SK-MEL-5 (cell line): ENCODE measurements around the gene FURIN. TPM values are rescaled to one million over a fixed set of nuclear protein-coding genes. Genes with fewer than 3 reads are reported as not detected.
A peak's percentile ranks its signal among the peaks of the same experiment; 100 is the strongest.
"Not testable (repeated sequence)": the region's sequence is repeated elsewhere in the genome, so short reads cannot be mapped to it uniquely, and the experiment has no call there.

ENCODE experiments used
- DNase-seq: peaks from one replicate; pipeline ENCODE4 v3.0.0-alpha.2; 2016; ENCODE audit warnings: low read depth, low spot score
- in situ Hi-C: cut with HindIII; loops from 2 replicates; pipeline ENCODE4 v1.10.0; 2016; ENCODE audit warnings: low sequenced_read_pairs, high pct_unique_total_duplicates, low pct_unique_long_range_greater_than_20kb
- total RNA-seq: library from RNA; depleted of rRNA; stranded (reverse); fragments of >200 nt; shearing (Covaris generic); gene quantifications from 2 replicates; pipeline ENCODE4 v1.2.3, GENCODE V29; 2014

Gene FURIN
- total RNA-seq, 1 experiment from 2014 or later, result 38.3 TPM

DNA sequence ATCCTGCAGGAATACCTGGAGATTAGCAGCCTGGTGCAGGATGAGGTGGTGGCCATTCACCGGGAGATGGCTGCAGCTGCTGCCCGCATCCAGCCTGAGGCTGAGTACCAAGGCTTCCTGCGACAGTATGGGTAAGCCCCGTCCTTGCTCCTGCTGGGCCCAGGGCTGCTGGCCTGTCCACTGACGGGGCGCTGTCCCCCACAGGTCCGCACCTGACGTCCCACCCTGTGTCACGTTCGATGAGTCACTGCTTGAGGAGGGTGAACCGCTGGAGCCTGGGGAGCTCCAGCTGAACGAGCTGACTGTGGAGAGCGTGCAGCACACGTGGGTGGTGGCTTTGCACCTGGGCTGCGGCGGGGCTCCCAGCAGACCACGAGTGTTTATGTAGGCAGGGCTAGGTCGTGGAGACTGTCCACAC is 20.9 kb downstream of the FURIN start:
- in situ Hi-C loops, result no loop called here
- no peak for DNase-seq

DNA sequence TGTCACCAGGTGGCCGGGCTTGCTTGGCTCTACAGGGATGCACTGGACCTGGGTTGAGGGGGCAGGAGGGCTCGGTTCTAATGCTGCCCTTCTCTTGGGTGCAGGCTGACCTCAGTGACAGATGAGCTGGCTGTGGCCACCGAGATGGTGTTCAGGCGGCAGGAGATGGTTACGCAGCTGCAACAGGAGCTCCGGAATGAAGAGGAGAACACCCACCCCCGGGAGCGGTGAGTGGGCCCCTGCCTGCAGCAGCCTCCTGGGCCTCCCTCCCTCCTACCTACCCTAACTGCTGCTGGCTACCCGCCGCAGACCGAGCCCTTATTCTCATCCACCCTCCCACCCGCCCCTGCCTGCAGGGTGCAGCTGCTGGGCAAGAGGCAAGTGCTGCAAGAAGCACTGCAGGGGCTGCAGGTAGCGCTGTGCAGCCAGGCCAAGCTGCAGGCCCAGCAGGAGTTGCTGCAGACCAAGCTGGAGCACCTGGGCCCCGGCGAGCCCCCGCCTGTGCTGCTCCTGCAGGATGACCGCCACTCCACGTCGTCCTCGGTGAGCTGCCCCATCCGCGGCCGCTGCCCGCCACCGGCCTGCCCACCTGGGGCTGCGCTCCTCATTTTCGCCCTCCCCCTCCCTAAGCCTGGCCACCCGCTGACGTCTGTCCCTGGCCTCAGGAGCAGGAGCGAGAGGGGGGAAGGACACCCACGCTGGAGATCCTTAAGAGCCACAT is 21.5 kb downstream of the FURIN start:
- in situ Hi-C loops, result no loop called here
- DNase-seq, result no peak

DNA sequence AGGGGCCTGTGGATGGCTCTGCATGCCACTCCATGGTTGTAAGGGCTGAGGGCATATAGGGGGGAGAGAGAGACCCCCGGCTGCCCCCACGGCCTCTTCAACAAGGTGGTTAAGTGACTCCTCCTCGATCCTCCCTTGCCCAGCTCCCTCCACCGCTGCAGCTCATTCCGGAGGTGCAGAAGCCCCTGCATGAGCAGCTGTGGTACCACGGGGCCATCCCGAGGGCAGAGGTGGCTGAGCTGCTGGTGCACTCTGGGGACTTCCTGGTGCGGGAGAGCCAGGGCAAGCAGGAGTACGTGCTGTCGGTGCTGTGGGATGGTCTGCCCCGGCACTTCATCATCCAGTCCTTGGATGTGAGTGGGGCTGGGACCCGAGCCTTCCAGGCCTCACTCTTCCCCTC is 22.5 kb downstream of the FURIN start:
- in situ Hi-C loops, result no loop called here
- no peak for DNase-seq

DNA sequence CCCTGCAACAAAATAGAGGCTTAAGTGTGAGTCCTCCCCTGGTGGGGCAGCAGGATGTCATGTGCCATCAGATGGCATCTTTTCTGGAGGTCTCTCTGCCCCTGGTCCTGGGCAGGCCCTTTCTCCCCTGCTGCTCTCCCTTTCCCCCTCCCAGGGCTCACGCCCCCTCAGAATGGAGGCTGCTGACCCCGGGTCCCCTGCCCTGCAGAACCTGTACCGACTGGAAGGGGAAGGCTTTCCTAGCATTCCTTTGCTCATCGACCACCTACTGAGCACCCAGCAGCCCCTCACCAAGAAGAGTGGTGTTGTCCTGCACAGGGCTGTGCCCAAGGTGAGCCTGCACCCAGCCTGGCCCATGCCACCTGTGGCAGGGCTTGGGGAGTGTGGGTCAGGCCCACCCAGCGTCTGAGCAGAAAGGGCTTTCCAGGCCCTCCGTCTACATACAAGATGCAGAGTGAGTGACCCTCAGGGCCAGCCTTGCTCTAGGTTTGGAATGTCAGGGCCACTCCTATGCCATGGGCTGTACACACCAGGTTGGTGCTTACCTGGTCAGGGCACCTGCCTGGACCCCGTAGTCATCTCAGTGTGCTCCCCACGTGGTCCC is 23.1 kb downstream of the FURIN start:
- in situ Hi-C loops, result no loop called here
- DNase-seq, result no peak

DNA sequence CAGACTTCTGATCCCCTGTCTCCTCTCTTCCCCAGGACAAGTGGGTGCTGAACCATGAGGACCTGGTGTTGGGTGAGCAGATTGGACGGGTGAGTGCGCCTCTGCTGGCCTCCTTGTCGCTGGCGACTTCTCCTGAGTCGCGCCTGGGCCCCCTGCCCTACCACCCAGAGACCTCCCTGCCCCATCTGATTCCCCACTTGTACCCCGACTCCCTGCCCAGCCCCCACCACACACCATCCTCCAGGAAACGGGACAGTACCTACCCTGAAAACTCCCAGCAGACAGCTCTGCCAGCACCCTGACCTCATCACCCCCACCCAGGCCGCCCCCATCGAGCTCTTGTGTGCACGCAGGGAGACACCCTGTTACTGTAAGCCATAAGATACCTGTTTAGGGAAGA is 23.6 kb downstream of the FURIN start:
- DNase-seq, result no peak
- in situ Hi-C loops, result no loop called here

DNA sequence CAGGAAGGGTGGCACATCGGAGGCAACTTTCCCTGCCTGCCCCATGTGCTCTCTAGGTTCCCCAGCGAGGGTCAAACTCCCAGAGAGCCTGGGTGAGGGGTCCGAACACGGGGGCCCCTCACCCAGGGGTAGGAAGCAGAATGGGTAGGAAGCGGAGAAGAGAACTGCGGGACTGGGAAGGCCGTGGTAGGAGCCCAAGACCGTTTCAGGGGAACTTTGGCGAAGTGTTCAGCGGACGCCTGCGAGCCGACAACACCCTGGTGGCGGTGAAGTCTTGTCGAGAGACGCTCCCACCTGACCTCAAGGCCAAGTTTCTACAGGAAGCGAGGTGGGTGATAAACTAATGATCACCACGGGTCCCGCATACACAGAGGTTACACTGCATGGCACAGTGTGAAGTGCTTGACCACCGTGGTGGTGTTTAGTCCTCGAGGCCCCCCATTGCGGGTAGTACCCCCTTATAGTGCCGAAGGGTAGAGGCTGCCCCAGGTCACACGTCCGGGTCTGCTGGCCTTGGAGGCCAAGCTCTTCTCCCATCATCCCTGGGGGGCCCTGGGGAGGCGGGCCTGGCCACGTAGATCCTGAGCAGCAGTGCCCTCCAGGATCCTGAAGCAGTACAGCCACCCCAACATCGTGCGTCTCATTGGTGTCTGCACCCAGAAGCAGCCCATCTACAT is 24.2 kb downstream of the FURIN start:
- in situ Hi-C loops, result no loop called here
- DNase-seq, result no peak

DNA sequence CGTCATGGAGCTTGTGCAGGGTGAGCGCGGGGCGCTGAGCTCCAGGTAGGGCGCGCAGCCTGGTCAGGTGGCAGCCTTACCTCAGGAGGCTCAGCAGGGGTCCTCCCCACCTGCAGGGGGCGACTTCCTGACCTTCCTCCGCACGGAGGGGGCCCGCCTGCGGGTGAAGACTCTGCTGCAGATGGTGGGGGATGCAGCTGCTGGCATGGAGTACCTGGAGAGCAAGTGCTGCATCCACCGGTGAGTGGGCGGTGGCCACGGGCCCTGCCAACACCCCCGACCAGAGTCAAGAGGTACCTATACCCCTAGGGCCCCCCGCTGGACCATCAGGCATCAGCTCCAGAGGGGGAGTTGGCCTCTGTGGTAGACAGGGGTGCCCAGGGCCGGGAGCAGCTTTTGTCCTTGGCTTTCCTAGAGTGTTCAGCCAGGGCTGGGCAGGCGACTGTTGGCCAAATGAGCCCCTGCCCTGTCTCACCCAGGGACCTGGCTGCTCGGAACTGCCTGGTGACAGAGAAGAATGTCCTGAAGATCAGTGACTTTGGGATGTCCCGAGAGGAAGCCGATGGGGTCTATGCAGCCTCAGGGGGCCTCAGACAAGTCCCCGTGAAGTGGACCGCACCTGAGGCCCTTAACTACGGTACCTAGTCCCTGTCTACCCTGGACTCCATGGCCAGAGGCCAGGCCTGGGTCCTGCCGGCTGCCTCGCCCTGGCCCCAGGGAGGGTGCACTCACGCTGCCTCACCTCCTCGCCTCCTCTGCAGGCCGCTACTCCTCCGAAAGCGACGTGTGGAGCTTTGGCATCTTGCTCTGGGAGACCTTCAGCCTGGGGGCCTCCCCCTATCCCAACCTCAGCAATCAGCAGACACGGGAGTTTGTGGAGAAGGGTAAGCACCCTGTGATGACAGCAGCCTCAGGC is 25.0 kb downstream of the FURIN start:
- in situ Hi-C loops, result no loop called here
- DNase-seq, result no peak

DNA sequence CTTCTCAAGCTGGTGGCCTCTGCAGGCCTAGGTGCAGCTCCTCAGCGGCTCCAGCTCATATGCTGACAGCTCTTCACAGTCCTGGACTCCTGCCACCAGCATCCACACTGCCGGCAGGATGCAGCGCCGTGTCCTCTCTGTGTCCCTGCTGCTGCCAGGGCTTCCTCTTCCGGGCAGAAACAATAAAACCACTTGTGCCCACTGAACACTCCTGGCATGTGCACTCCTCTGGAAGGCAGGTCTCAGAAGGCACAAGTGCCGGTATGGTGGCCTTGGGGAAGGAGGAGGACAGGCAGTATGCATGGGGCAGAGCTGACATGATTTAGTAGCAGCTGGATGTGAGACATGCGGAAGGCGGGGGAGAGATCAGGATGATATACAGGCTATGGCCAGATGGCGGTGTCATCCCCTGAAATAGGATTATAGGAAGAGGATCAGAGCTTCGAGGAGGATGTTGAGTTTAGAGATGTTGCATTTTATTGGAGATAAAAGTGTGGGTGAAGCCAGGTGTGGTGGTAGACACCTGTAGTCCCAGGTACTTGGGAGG is 27.3 kb downstream of the FURIN start:
- in situ Hi-C loops, result no loop called here
- DNase-seq, result peak; percentile 37

DNA sequence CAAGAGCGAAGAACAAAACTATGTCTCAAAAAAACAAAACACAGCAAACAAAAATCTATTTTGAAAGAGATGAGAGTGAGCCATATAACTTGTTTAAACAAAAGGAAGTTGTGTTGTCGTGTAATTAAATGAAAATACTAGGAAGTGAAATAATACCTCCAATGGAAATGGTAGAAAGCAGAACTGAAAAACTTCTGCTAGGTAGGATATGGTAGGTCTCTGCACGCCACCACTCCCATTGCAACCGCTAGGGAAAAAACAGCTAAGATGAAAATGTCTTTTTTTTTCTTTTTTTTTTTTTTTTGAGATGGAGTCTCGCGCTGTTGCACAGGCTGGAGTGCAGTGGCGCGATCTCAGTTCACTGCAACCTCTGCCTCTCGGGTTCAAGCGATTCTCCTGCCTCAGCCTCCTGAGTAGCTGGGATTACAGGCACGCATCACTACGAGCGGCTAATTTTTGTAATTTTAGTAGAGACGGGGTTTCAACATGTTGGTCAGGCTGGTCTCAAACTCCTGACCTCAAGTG is 28.8 kb downstream of the FURIN start:
- in situ Hi-C loops, result not testable (repeated sequence)

DNA sequence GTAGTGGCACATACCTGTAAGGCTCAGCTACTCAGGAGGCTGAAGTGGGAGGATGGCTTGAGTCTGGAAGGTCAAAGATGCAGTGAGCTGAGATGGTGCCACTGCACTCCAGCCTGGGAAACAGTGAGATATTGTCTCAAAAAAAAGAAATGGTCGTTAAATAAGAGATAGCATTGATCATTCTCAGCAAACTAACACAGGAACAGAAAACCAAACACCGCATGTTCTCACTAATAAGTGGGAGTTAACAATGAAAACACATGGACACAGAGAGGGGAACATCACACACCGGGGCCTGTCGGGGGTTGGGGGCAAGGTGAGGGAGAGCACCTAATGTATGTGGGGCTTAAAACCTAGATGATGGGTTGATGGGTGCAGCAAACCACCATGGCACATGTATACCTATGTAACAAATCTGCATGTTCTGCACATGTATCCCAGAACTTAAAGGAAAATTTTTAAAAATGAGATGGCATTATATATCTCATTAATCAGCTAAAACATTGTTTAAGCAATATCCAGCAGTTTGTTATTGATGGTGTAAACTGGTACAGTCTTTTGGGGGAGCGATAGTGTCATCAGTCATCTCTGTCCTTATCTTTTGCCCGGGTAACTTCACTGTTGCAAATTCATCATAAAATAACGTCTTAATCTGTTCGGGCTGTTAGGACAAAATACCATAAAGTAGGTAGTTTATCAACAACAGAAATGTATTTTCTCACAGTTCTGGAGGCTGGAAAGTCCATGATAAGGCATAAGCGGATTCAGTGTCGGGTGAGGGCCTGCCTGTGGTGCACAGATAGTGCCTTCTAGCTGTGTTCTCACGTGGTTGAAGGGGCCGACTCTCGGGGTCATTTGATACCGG is 33.0 kb downstream of the FURIN start:
- in situ Hi-C loops, result no loop called here
- peak; percentile 47 for DNase-seq

More for the DNA sequence above, 28.8 kb downstream of the FURIN start:
- not testable (repeated sequence) for DNase-seq

DNA sequence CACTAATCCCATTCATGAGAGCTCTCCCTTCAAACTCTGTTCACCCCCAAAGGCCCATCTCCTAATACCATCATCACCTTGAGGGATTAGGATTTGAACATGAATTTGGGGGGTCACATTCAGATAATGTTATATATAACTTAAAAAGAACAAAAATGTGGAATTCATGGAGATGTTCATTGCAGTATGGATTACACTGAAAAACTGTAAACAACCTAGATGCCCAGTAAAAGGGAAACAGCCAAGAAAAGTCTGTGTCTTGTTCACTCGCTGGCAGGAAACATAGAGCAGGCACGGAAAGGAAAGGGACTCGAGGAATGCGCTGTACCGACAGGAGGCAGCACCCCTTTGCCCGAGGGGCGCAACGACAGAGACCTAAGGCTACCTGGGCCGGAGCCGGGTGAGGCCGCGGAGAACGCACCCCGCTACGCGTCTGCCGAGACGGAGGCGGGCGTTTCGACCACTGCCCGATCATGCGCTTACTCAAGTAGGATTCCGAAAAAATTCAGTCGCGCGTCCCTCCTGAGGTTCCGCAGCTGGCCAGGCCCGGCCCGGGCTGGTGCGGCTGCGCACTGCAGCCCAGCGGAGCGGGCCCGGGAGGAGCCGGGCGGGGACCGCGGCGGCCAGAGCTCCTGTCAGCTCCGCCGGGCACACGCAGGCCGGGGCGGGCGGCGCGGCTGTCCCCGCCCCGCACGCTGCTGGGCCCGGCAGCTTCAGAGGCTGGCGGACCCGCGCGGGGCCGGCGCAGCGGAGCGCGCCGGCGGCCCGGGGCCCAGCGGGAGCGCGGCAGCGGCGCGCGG is 33.9 kb downstream of the FURIN start:
- in situ Hi-C loops, result no loop called here
- peak; percentile 74 for DNase-seq

DNA sequence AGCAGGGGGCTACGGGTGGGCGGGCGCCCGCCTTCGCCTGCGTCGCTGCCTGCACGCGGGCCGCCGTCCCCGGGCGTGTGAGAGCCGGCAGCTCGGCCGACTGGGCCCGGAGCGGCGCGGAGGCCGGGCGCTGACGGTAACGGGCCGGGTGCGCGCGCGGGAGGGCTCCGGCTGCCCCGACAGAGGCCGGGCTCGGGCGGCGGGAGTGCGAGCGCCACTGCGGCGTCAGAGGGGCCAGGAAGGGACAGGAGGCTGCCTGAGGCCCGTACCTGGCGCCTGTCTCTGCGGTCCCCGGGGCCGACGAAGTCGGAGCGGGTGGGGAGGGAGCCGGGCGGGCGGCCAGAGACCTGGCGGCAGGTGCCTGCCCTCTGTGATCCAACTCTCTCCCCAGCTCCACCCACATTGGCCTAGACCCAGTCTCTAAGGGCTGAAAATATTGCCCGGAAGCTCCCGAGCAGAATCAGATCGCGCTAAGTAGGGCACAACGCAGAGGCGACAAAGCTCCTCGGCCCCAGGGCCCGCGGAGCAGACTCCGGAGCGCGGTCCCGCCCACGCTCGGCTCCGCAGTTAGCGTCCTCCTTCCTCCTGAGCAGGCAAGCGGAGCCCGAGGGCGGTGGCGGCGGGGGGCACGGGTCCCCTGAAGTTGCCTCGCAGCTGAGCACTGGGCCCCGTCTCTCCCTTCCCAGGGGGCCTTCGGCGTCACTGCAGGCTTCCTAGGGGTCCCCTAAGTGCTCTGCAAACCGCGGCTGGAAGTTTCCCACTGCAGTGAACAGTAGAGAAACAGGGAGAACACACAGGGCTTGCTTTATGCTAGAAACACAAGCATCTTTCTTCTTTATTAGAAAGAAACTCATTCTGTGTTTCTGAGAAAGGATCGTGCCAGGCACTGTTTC is 34.7 kb downstream of the FURIN start, which contains the start of gene MAN2A2:
TSS of gene MAN2A2 (plus strand) at position 463 of the 893 bp plus-strand sequence. CDS start 906 bp downstream, outside the sequence.
- in situ Hi-C loops, result no loop called here

DNA sequence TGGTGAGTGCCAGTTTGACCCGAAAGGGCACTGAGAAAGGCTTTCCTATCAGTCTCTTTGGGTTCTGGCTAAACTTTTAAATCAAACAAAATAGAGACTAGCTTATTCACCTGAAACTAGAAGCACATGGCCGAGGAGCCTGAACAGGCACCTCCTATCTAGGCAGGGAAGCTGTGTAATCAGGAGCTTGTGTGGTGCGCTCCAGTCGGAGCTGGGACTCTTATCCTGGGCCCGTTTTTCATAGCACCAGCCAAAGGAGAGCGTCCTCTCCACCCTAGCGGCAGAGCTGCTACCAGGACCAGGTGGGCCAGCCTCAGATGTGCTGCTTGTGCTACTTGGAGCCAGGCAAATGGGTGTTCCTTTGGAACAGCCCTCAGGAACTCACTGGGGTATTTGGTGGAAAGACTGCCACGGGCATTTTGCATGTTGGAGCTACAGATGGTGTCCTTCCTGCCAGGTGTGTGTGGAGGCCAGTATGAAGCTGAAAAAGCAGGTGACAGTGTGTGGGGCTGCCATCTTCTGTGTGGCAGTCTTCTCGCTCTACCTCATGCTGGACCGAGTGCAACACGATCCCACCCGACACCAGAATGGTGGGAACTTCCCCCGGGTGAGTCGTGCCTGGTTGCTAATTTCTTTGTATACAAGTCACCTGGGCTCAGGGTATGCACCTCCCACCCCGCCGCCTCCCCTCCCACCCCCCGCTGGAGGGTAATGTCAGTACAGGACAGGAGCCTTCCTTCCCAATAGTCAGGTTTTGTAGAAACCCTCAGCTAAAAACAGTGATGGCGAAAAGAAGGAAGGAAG is 35.5 kb downstream of the FURIN start:
- in situ Hi-C loops, result no loop called here
- DNase-seq, result peak; percentile 53

More for the DNA sequence above, 34.7 kb downstream of the FURIN start, which contains the start of gene MAN2A2:
- peak; percentile 34 for DNase-seq

DNA sequence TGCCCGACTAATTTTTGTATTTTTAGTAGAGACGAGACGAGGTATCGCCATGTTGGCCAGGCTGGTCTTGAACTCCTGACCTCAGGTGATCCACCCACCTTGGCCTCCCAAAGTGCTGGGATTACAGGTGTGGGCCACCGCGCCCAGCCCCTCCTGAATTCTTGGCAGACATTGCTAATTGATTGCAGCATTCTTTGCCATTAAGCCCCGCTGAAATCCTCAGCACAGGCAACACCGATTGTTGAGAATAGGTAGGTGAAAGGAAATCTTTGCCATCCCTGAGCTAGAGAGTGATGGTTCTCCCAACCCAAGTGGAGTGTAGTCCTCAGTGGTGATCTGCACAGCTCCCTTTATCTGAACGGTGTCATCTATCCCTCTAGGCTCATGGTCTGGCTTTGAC is 36.4 kb downstream of the FURIN start:
- in situ Hi-C loops, result no loop called here

More for the DNA sequence above, 36.4 kb downstream of the FURIN start:
- DNase-seq, result no peak
